GM21515 (cell line): ENCODE results near the gene NR6A1.

ENCODE experiments used
- ATAC-seq: cut with Tn5 transposase; IDR thresholded peaks from one replicate; pipeline ENCODE4 v1.9.1; 2021; ENCODE audit not compliant: unreplicated experiment

The NR6A1 gene

GRCh38 chr9:124797343-124798103, 26.4 kb upstream of the NR6A1 start:
- ATAC-seq: no peak

- ATAC-seq: no peak
These were observed 24.8 kb upstream of the NR6A1 start for GRCh38 chr9:124795881-124796431.

GRCh38 chr9:124794902-124795491, 23.9 kb upstream of the NR6A1 start:
- ATAC-seq: no peak

GRCh38 chr9:124793015-124793541, 22.0 kb upstream of the NR6A1 start:
- no peak for ATAC-seq

- no peak for ATAC-seq
These were observed 21.3 kb upstream of the NR6A1 start for GRCh38 chr9:124792257-124793014.

GRCh38 chr9:124790801-124791505, 19.8 kb upstream of the NR6A1 start:
- ATAC-seq: no peak

- no peak for ATAC-seq
These were observed 19.2 kb upstream of the NR6A1 start for GRCh38 chr9:124790301-124790700.

GRCh38 chr9:124789531-124789930, 18.4 kb upstream of the NR6A1 start:
- no peak for ATAC-seq

- no peak for ATAC-seq
These were observed 17.6 kb upstream of the NR6A1 start for GRCh38 chr9:124788542-124789217.

- ATAC-seq: no peak
These were observed 15.9 kb upstream of the NR6A1 start for GRCh38 chr9:124786881-124787573.

- ATAC-seq: no peak
These were observed 13.4 kb upstream of the NR6A1 start for GRCh38 chr9:124784509-124784908.

GRCh38 chr9:124783830-124784229, 12.7 kb upstream of the NR6A1 start:
- no peak for ATAC-seq

GRCh38 chr9:124782661-124783574, 11.8 kb upstream of the NR6A1 start:
- ATAC-seq: no peak

- ATAC-seq: no peak
These were observed 11.0 kb upstream of the NR6A1 start for GRCh38 chr9:124781967-124782660.

- ATAC-seq: no peak
These were observed 9.6 kb upstream of the NR6A1 start for GRCh38 chr9:124780757-124781151.

- no peak for ATAC-seq
These were observed 9.1 kb upstream of the NR6A1 start for GRCh38 chr9:124780060-124780756.

GRCh38 chr9:124779368-124780059, 8.4 kb upstream of the NR6A1 start:
- ATAC-seq: no peak
